ENCODE data around the gene OAS2. TPM values are rescaled to one million over a fixed set of nuclear protein-coding genes. Genes with fewer than 3 reads are reported as not detected.

The OAS2 gene
- polyA plus RNA-seq, 2 of the 4 experiments (the other 2 are of a cell fraction), result 0.05 to 0.19 TPM

GRCh38 chr12:113021500-113021899 is 43.2 kb downstream of the OAS2 start:
- no peak overlapping the region for H3K4me3 ChIP-seq
- DNase-seq (ENCODE audit: low read depth in 1 of 2, low spot score in 1 of 2), result no peak
- no peak overlapping the region for H3K4me2 ChIP-seq
- POLR2A ChIA-PET, result no interaction called here
- no peak overlapping the region for H3K27ac ChIP-seq
- H3K4me1 ChIP-seq, result no peaks in the 10 kb centered on the region
- TF ChIP-seq FOSB (CRISPR knock-in tag; IDR thresholded peaks at IDR 0.05) (no peak), ATOH8 (CRISPR knock-in tag; IDR thresholded peaks at IDR 0.05; ENCODE audit: low read depth) (no peak), PHF8 (IDR thresholded peaks at IDR 0.05; ENCODE audit: borderline replicate concordance, low read depth) (no peak), JUNB (IDR thresholded peaks at IDR 0.05) (no peak), EP300 (IDR thresholded peaks at IDR 0.05) (no peak), TFCP2L1 (CRISPR knock-in tag; IDR thresholded peaks at IDR 0.05) (no peak)
- no peak for ATAC-seq
- no peaks in the 10 kb centered on the region for H3K9me3 ChIP-seq
- 21% methylated on average over 1 of the region's 1 CpG for WGBS (ENCODE audit: missing lambda C conversion rate)
- CTCF ChIA-PET, result interaction anchor here (0.7 to 2.2 kb wide), 8 partner anchors 9 to 469 kb away, joined by 3 to 9 read pairs (median 4); no protein-coding TSS in a partner anchor
- no peak for FAIRE-seq

GRCh38 chr12:113022563-113023297 is 44.4 kb downstream of the OAS2 start:
- Histone ChIP-seq H3K27ac (no peak overlapping the region), H3K4me3 (no peak overlapping the region), H3K4me2 (no peak overlapping the region), H3K9me3 (no peaks in the 10 kb centered on the region), H3K4me1 (no peaks in the 10 kb centered on the region)
- 51% methylated on average over 3 of the region's 3 CpGs for WGBS (ENCODE audit: missing lambda C conversion rate)
- no peak for FAIRE-seq
- ChIA-PET POLR2A (no interaction called here), CTCF (interaction anchor here (1.1 to 1.9 kb wide), 4 partner anchors 12 to 471 kb away, joined by 3 to 5 read pairs (median 4); no protein-coding TSS in a partner anchor)
- DNase-seq (ENCODE audit: low read depth in 1 of 2, low spot score in 1 of 2), result no peak
- ATAC-seq, result no peak
- no peak for TF ChIP-seq SREBF2 (IDR thresholded peaks at IDR 0.05)
- TF ChIP-seq HEYL (CRISPR knock-in tag; IDR thresholded peaks at IDR 0.05), result no peak
- TF ChIP-seq SMC3 (IDR thresholded peaks at IDR 0.05), result no peak
- no peak for TF ChIP-seq HMGXB4 (CRISPR knock-in tag; IDR thresholded peaks at IDR 0.05; ENCODE audit: borderline replicate concordance)
- no peak for TF ChIP-seq ZC3H11A (IDR thresholded peaks at IDR 0.05)
- no peak for TF ChIP-seq EHMT2 (IDR thresholded peaks at IDR 0.05; ENCODE audit: low read depth)
- no peak for TF ChIP-seq CBX8 (IDR thresholded peaks at IDR 0.05)
- TF ChIP-seq BCL3 (IDR thresholded peaks at IDR 0.05), result no peak
- TF ChIP-seq PHF8 (IDR thresholded peaks at IDR 0.05; ENCODE audit: borderline replicate concordance, low read depth), result no peak
- TF ChIP-seq RAD21 (conservative IDR thresholded peaks at IDR 0.05 in 1 of 2, IDR thresholded peaks at IDR 0.05 in 1 of 2), result no peak

- no peaks in the 10 kb centered on the region for H3K4me1 ChIP-seq
- POLR2A ChIA-PET, result no interaction called here
- ATAC-seq (no peak), DNase-seq (ENCODE audit: low read depth in 1 of 2, low spot score in 1 of 2) (no peak), FAIRE-seq (no peak)
- CTCF ChIA-PET, result no interaction called here
- H3K9me3 ChIP-seq, result no peaks in the 10 kb centered on the region
- H3K27ac ChIP-seq, result no peak overlapping the region
- no peak overlapping the region for H3K4me3 ChIP-seq
- no peak overlapping the region for H3K4me2 ChIP-seq
- no peak for TF ChIP-seq HEYL (CRISPR knock-in tag; IDR thresholded peaks at IDR 0.05)
- no peak for TF ChIP-seq USF2 (IDR thresholded peaks at IDR 0.05)
- no peak for TF ChIP-seq HOXB5 (CRISPR knock-in tag; IDR thresholded peaks at IDR 0.05)
- no peak for TF ChIP-seq EP300 (IDR thresholded peaks at IDR 0.05)
- no peak for TF ChIP-seq HDAC2 (IDR thresholded peaks at IDR 0.05)
- no peak for TF ChIP-seq ESRRA (IDR thresholded peaks at IDR 0.05; ENCODE audit: borderline replicate concordance, low read length)
- TF ChIP-seq SREBF2 (IDR thresholded peaks at IDR 0.05), result no peak
- no peak for TF ChIP-seq CBX2 (IDR thresholded peaks at IDR 0.05; ENCODE audit: borderline replicate concordance, low read depth)
- WGBS (ENCODE audit: missing lambda C conversion rate), result 37% methylated on average over 4 of the region's 4 CpGs
These were observed 49.4 kb downstream of the OAS2 start for GRCh38 chr12:113027726-113028125.

Measured in A549 (cell line).